Neural progenitor cell (in vitro differentiated cells): Measurements from ENCODE around the gene ITSN1. TPM values are rescaled to one million over a fixed set of nuclear protein-coding genes. Genes with fewer than 3 reads are reported as not detected.
A peak's percentile ranks its signal among the peaks of the same experiment; 100 is the strongest.
"Not testable (repeated sequence)": the region's sequence is repeated elsewhere in the genome, so short reads cannot be mapped to it uniquely, and the experiment has no call there.

Source experiments
- DNase-seq: peaks from one replicate; pipeline ENCODE4 v3.0.0-alpha.2; 2016; ENCODE audit warnings: low spot score
- H2AFZ ChIP-seq: fragments of 200-600 bp; sonication (generic); replicated peaks from 2 replicates; pipeline ENCODE4 v1.6.1; 2016; ENCODE audit warnings: antibody characterized with exemption
- H3F3A ChIP-seq: fragments of 200-600 bp; sonication (generic); 2 replicates; pipeline ENCODE4 v1.6.1; 2016; ENCODE audit warnings: antibody characterized with exemption, low read depth
- H3K27ac ChIP-seq: fragments of 200-600 bp; sonication (generic); 2 replicates; pipeline ENCODE4 v1.5.1; 2016; ENCODE audit warnings: mild to moderate bottlenecking
- H3K27me3 ChIP-seq: fragments of 200-600 bp; sonication (generic); 2 replicates; pipeline ENCODE4 v1.6.1; 2016; ENCODE audit warnings: mild to moderate bottlenecking, moderate library complexity
- H3K36me3 ChIP-seq: fragments of 200-600 bp; sonication (generic); 2 replicates; pipeline ENCODE4 v1.5.1; 2016
- H3K4me1 ChIP-seq: fragments of 200-600 bp; sonication (generic); 2 replicates; pipeline ENCODE4 v1.6.1; 2016; ENCODE audit warnings: mixed run types
- H3K4me2 ChIP-seq: fragments of 200-600 bp; sonication (generic); 2 replicates; pipeline ENCODE4 v1.6.1; 2016
- H3K4me3 ChIP-seq: fragments of 200-600 bp; sonication (generic); 2 replicates; pipeline ENCODE4 v1.5.1; 2016
- H3K79me2 ChIP-seq: fragments of 200-600 bp; sonication (generic); 2 replicates; pipeline ENCODE4 v1.6.1; 2016; ENCODE audit warnings: low read depth
- H3K9ac ChIP-seq: fragments of 200-600 bp; sonication (generic); 2 replicates; pipeline ENCODE4 v1.6.1; 2016
- H3K9me3 ChIP-seq: fragments of 200-600 bp; sonication (generic); 2 replicates; pipeline ENCODE4 v1.5.1; 2016; ENCODE audit warnings: low read depth
- H4K20me1 ChIP-seq: fragments of 200-600 bp; sonication (generic); 2 replicates; pipeline ENCODE4 v1.6.1; 2016; ENCODE audit warnings: low read depth
- H3K27ac Mint-ChIP-seq: 3 replicates; pipeline ENCODE4 v1.8.0; 2021; ENCODE audit warnings: mixed read lengths
- H3K27me3 Mint-ChIP-seq: 2 replicates; pipeline ENCODE4 v1.8.0; 2022; ENCODE audit warnings: low read depth, mild to moderate bottlenecking, inconsistent platforms, moderate library complexity, mixed read lengths; ENCODE audit not compliant: insufficient read depth
- H3K36me3 Mint-ChIP-seq: 3 replicates; pipeline ENCODE4 v1.8.0; 2021; ENCODE audit warnings: mixed read lengths
- H3K4me1 Mint-ChIP-seq: 3 replicates; pipeline ENCODE4 v1.8.0; 2021; ENCODE audit warnings: mixed read lengths
- H3K4me3 Mint-ChIP-seq: 3 replicates; pipeline ENCODE4 v1.8.0; 2021; ENCODE audit warnings: mild to moderate bottlenecking, moderate library complexity, mixed read lengths
- H3K9me3 Mint-ChIP-seq: 3 replicates; pipeline ENCODE4 v1.8.0; 2020; ENCODE audit warnings: mixed read lengths
- CTCF ChIP-seq: fragments of 200-600 bp; sonication (generic); IDR thresholded peaks from 2 replicates; pipeline ENCODE4 v1.5.1; 2017; ENCODE audit warnings: antibody characterized with exemption, mild to moderate bottlenecking
- EZH2 ChIP-seq: fragments of 200-600 bp; sonication (generic); IDR thresholded peaks from 2 replicates; pipeline ENCODE4 v1.6.1; 2017; ENCODE audit warnings: antibody characterized with exemption, mild to moderate bottlenecking, moderate library complexity
- EZH2phosphoT487 ChIP-seq: fragments of 200-600 bp; sonication (generic); IDR thresholded peaks from 2 replicates; pipeline ENCODE4 v1.6.1; 2017; ENCODE audit warnings: antibody characterized with exemption
- total RNA-seq: library from RNA; depleted of rRNA; stranded (reverse); fragments of >200 nt; gene quantifications from 2 replicates; pipeline ENCODE4 v1.2.3, GENCODE V29; 2015; ENCODE audit warnings: low replicate concordance

Gene ITSN1
- total RNA-seq, 1 donor from 2014 or later, result 136 TPM

DNA sequence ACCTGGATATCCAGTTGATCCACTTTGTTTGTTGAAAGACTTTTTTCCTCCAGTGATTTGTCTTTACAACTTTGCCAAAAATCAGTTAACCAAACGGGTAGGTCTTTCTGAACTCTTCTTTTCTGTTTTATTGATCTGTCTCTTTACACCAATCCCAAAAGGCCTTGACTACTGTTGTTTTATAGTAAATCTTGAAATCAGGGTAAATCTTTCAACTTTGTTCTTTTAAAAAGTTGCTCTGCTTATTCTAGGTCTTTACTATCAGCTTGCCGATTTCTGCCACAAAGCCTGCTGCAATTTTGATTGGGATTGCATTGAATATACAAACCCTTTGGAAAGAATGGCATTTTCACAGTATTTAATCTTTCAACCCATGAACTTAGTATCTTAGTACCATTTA, 66.6 kb downstream of the ITSN1 start:
- no peak overlapping the region for H3K27ac ChIP-seq
- Mint-ChIP-seq H3K27ac (no peak overlapping the region), H3K9me3 (peaks cover 38% of the 10 kb centered on the region), H3K27me3 (peaks cover 3% of the 10 kb centered on the region), H3K4me3 (no peak overlapping the region), H3K4me1 (peaks cover 2% of the 10 kb centered on the region), H3K36me3 (peaks cover 34% of the 10 kb centered on the region)
- H3K4me2 ChIP-seq, result no peak overlapping the region
- no peaks in the 10 kb centered on the region for H3K9me3 ChIP-seq
- peaks cover 99% of the 10 kb centered on the region for H3K79me2 ChIP-seq
- no peak for TF ChIP-seq CTCF
- TF ChIP-seq EZH2, result no peak
- no peak for TF ChIP-seq EZH2phosphoT487
- no peaks in the 10 kb centered on the region for H3K36me3 ChIP-seq
- H3K4me1 ChIP-seq, result peaks cover 15% of the 10 kb centered on the region
- no peak overlapping the region for H3K4me3 ChIP-seq
- H3K27me3 ChIP-seq, result no peaks in the 10 kb centered on the region
- peaks cover 6% of the 10 kb centered on the region for H3F3A ChIP-seq
- DNase-seq, result no peak
- H3K9ac ChIP-seq, result no peak overlapping the region
- no peak overlapping the region for H2AFZ ChIP-seq
- peaks cover under 1% of the 10 kb centered on the region for H4K20me1 ChIP-seq

GRCh38 chr21:33712022-33712803, 69.9 kb downstream of the ITSN1 start:
- H3K27me3 Mint-ChIP-seq, result peaks cover 3% of the 10 kb centered on the region
- Histone ChIP-seq H3F3A (peaks cover 6% of the 10 kb centered on the region), H3K9me3 (no peaks in the 10 kb centered on the region), H3K36me3 (no peaks in the 10 kb centered on the region), H4K20me1 (peaks cover 8% of the 10 kb centered on the region), H3K4me1 (peaks cover 15% of the 10 kb centered on the region), H3K79me2 (peaks cover 99% of the 10 kb centered on the region), H2AFZ (no peak overlapping the region), H3K9ac (no peak overlapping the region), H3K27me3 (no peaks in the 10 kb centered on the region), H3K27ac (no peak overlapping the region), H3K4me2 (peak overlapping the region; percentile 8), H3K4me3 (no peak overlapping the region)
- H3K9me3 Mint-ChIP-seq, result peaks cover 41% of the 10 kb centered on the region
- H3K27ac Mint-ChIP-seq, result no peak overlapping the region
- TF ChIP-seq CTCF, result no peak
- H3K4me3 Mint-ChIP-seq, result no peak overlapping the region
- H3K36me3 Mint-ChIP-seq, result peaks cover 44% of the 10 kb centered on the region
- H3K4me1 Mint-ChIP-seq, result peaks cover 2% of the 10 kb centered on the region
- DNase-seq, result no peak

DNA sequence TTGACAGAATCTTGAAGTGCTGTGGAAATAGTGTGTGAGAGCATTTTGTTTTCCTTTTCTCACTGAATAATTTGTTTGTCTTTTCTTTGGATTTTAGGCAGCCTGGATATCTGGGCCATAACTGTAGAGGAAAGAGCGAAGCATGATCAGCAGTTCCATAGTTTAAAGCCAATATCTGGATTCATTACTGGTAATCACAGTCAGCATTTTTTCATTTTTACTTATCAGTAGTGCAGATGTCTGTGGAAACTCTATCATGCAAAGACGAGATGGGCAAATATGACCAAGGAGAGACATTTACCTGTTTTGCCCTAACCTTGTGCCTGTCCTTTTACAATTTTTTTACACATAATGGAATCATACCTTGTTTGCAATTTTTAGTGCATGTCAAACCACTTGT, 78.8 kb downstream of the ITSN1 start:
- no peaks in the 10 kb centered on the region for H3F3A ChIP-seq
- TF ChIP-seq EZH2 (no peak), CTCF (no peak), EZH2phosphoT487 (no peak)
- Mint-ChIP-seq H3K4me1 (no peaks in the 10 kb centered on the region), H3K4me3 (no peak overlapping the region), H3K36me3 (peaks cover 25% of the 10 kb centered on the region), H3K9me3 (peaks cover 4% of the 10 kb centered on the region), H3K27ac (no peak overlapping the region), H3K27me3 (peaks cover 2% of the 10 kb centered on the region)
- H3K4me3 ChIP-seq, result no peak overlapping the region
- H3K27ac ChIP-seq, result no peak overlapping the region
- H3K27me3 ChIP-seq, result no peaks in the 10 kb centered on the region
- no peak overlapping the region for H3K4me2 ChIP-seq
- no peak overlapping the region for H2AFZ ChIP-seq
- H3K79me2 ChIP-seq, result peaks cover 40% of the 10 kb centered on the region
- no peak overlapping the region for H3K9ac ChIP-seq
- H3K36me3 ChIP-seq, result peaks cover 12% of the 10 kb centered on the region
- H3K9me3 ChIP-seq, result no peaks in the 10 kb centered on the region
- DNase-seq, result no peak
- no peaks in the 10 kb centered on the region for H4K20me1 ChIP-seq
- no peaks in the 10 kb centered on the region for H3K4me1 ChIP-seq

DNA sequence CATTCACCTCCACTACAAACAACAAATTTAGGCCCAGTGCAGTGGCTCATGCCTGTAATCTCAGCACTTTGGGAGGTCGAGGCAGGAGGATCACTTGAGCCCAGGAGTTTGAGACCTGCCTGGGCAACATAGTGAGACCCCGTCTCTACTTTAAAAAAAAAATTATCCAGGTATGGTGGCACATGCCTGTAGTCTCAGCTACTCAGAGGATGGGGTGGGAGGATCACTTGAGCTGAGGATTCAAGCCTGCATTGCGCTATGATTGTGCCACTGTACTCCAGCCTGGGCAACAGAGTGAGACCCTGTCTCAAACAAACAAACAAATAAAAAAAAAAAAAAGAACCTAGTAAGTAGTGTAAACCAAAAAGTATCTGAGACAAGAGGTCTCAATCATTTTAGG, 86.8 kb downstream of the ITSN1 start:
- not testable (repeated sequence) for H3K79me2 ChIP-seq, H3K4me1 Mint-ChIP-seq, H3K36me3 ChIP-seq, DNase-seq, H3K27ac ChIP-seq, H3K9me3 ChIP-seq, H3F3A ChIP-seq, H3K27ac Mint-ChIP-seq, H3K27me3 Mint-ChIP-seq, H4K20me1 ChIP-seq, H3K9me3 Mint-ChIP-seq, H2AFZ ChIP-seq, H3K27me3 ChIP-seq, H3K9ac ChIP-seq, H3K4me3 Mint-ChIP-seq, H3K4me1 ChIP-seq, H3K4me3 ChIP-seq
- peak overlapping the region; percentile 38 for H3K4me2 ChIP-seq
- peaks cover 25% of the 10 kb centered on the region for H3K36me3 Mint-ChIP-seq
